ENCODE results near the gene ATE1.

The ATE1 gene

DNA sequence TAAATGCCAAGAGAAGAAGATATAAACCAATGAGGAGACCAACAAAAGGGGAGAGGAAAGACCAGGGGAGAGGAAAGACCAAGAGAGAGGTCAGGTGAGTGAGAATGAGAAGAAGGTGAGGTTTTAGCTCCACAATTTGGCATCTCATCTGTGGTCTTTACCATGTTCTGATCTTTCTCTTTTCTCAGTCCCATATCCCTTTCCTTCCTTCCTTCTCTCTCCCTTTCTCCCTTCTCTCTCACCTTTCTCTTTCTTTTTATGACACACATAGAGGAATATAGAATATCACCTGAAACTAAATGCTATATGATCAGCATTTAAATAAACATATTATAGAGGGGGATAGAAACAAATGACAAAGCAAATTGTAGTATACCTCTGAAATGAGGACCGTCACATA lies 57.4 kb downstream of the ATE1 start:
- DNase-seq = no peak
- no peak for TF ChIP-seq POLR2A (IDR thresholded peaks at IDR 0.05; ENCODE audit: low read length)
- TF ChIP-seq GATA1 (IDR thresholded peaks at IDR 0.05; ENCODE audit: low read depth, low read length) = no peak

- no peak for DNase-seq
- TF ChIP-seq GATA1 (IDR thresholded peaks at IDR 0.05; ENCODE audit: low read depth, low read length) (no peak), POLR2A (IDR thresholded peaks at IDR 0.05; ENCODE audit: low read length) (no peak)
Observed at GRCh38 chr10:121865554-121865953, 62.3 kb downstream of the ATE1 start.

DNA sequence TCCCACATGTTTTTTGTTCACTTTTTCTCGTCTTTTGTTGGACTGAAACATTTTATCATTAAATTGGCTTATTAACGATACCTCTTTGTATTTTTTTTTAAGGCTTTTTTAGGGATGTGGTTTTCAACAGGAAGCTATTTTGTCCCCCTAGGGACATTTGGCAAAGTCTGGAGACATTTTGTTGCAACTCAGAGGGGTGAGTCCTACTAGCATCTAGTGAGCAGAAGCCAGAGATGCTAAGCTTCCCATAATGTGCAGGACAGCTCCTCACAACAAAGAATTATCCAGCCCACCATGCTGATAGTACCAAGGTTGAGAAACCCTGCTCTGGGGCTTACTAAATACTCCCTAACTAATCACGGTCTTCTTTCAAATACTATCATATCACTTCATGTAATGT lies 63.2 kb downstream of the ATE1 start:
- no peak for DNase-seq
- TF ChIP-seq POLR2A (IDR thresholded peaks at IDR 0.05; ENCODE audit: low read length) = no peak
- no peak for TF ChIP-seq GATA1 (IDR thresholded peaks at IDR 0.05; ENCODE audit: low read depth, low read length)

DNA sequence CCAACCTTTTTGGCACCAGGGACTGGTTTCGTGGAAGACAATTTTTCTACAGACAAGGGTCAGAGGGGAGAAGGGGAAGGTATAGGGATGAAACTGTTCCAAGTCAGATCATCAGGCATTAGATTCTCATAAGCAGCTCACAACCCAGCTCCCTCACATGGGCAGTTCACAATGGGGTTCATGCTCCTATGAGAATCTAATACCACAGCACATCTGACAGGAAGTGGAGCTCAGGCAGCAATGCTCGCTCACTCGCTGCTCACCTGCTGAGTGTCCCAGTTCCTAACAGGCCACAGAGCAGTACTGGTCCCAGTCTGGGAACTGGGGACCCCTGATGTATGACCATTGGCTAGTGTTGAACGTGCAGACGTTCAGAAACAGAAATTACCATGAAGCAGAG lies 63.7 kb downstream of the ATE1 start:
- no peak for DNase-seq
- TF ChIP-seq GATA1 (IDR thresholded peaks at IDR 0.05; ENCODE audit: low read depth, low read length) (no peak), POLR2A (IDR thresholded peaks at IDR 0.05; ENCODE audit: low read length) (no peak)

GRCh38 chr10:121862649-121863048 lies 65.2 kb downstream of the ATE1 start:
- no peak for TF ChIP-seq GATA1 (IDR thresholded peaks at IDR 0.05; ENCODE audit: low read depth, low read length)
- TF ChIP-seq POLR2A (IDR thresholded peaks at IDR 0.05; ENCODE audit: low read length) = no peak
- no peak for DNase-seq

- no peak for DNase-seq
- TF ChIP-seq POLR2A (IDR thresholded peaks at IDR 0.05; ENCODE audit: low read length) (no peak), GATA1 (IDR thresholded peaks at IDR 0.05; ENCODE audit: low read depth, low read length) (no peak)
Observed at GRCh38 chr10:121862042-121862441, 65.8 kb downstream of the ATE1 start.

DNA sequence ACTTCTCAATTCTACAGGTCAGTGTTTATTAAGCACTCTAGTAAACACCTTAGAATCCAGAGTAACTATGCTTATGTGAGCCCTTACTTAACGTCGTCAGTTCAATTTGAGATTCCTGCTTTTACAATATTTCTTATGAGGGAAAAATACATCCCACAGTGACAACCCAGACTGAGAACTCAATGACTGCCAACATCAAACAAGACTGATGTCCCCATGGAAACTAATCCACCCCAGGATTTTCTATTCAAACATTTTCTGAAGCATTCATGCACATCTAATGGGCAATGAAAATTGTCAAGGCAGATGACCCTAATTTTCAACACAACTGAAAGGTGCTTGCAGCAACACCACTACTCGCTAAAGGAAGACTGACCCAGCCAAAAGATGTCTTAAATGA lies 67.0 kb downstream of the ATE1 start:
- no peak for DNase-seq
- TF ChIP-seq GATA1 (IDR thresholded peaks at IDR 0.05; ENCODE audit: low read depth, low read length) (no peak), POLR2A (IDR thresholded peaks at IDR 0.05; ENCODE audit: low read length) (no peak)

DNA sequence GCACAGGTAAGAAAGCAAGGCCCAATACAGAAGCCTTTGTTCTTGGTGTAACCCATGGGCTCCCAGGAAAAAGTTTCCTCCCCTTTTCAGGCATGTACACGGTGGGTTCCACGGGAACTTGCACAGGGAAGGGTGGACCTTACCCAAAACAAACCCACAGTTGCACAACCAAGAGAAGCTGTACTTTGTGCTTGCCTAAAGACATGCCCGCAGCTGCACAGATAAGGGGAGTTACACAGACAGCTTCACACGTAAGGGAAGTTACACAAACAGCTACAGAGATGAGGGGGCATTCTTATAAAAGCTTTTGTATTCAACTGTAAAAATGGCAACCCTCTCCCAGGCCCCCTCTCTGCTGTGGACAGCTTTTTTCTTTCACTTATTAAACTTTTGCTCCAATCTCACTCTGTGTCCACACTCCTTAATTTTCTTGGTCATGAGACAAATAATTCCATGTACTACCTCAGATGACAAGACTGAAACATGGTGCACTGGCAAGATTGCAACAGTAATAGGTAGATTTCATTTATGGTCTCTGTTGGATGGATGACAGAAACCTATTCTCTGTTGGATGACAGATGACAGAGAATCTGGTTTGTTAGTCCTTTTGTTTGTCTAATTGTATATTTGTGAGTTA lies 72.9 kb downstream of the ATE1 start:
- peak in 1 of 2 experiments; percentile 17 for DNase-seq
- TF ChIP-seq GATA1 (IDR thresholded peaks at IDR 0.05; ENCODE audit: low read depth, low read length) = no peak
- TF ChIP-seq POLR2A (IDR thresholded peaks at IDR 0.05; ENCODE audit: low read length) = no peak

GRCh38 chr10:121853950-121854349 lies 73.9 kb downstream of the ATE1 start:
- no peak for DNase-seq
- TF ChIP-seq GATA1 (IDR thresholded peaks at IDR 0.05; ENCODE audit: low read depth, low read length) (no peak), POLR2A (IDR thresholded peaks at IDR 0.05; ENCODE audit: low read length) (no peak)

DNA sequence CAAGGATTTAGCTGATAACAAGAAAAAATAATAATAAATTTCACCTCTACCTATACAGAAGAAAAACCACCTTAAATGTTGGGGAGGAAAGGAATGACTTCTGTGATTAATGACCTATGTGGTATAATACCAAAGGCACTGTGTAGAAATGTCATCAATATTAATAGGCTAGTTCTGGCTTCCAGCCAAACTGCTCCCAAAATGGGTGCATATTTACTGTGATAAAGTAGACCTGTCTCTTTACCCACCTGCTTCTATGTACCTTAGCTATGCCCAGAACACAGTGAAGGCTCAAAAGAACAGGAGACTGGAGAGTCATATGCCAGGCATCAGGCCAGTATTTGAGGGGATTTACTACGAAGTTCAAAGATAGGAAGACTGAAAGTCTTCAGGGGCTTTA lies 76.0 kb downstream of the ATE1 start:
- no peak for DNase-seq
- TF ChIP-seq POLR2A (IDR thresholded peaks at IDR 0.05; ENCODE audit: low read length) = no peak
- TF ChIP-seq GATA1 (IDR thresholded peaks at IDR 0.05; ENCODE audit: low read depth, low read length) = no peak

DNA sequence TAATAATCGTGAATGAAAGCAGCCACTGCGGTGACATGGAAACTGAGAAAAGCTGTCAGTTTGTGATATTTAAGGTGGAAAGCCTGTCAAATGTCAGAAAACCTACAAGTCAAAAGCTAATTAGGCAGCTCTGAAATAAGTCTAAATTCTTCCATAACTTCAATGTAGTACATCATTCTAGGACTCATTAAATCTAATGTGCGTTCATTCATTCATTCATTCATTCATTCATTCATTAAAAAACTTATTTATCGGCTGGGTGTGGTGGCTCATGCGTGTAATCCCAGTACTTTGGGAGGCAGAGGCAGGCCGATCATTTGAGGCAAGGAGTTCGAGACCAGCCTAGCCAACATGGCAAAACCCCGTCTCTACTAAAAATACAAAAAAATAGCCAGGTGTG lies 79.7 kb downstream of the ATE1 start:
- TF ChIP-seq POLR2A (IDR thresholded peaks at IDR 0.05; ENCODE audit: low read length) (no peak), GATA1 (IDR thresholded peaks at IDR 0.05; ENCODE audit: low read depth, low read length) (no peak)
- DNase-seq = no peak

DNA sequence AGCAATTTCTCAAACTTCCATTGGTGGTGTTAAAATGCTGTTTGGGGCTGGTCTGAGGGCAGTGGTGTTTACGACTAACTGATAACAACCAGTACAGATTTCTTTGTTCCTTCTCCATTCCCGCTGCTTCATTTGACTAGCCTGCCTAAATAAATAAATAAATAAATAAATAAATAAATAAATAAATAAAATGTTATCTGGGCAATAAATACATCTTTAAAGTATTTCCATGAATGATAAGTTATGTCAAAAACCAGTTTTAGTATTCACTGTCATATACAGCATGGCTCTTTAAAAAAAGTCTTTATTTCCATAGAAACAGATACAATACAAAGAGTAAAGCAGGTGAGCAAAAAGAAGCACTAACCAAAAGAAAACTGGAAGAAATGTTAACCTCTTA lies 81.3 kb downstream of the ATE1 start:
- no peak for TF ChIP-seq GATA1 (IDR thresholded peaks at IDR 0.05; ENCODE audit: low read depth, low read length)
- TF ChIP-seq POLR2A (IDR thresholded peaks at IDR 0.05; ENCODE audit: low read length) = no peak
- DNase-seq = no peak

DNA sequence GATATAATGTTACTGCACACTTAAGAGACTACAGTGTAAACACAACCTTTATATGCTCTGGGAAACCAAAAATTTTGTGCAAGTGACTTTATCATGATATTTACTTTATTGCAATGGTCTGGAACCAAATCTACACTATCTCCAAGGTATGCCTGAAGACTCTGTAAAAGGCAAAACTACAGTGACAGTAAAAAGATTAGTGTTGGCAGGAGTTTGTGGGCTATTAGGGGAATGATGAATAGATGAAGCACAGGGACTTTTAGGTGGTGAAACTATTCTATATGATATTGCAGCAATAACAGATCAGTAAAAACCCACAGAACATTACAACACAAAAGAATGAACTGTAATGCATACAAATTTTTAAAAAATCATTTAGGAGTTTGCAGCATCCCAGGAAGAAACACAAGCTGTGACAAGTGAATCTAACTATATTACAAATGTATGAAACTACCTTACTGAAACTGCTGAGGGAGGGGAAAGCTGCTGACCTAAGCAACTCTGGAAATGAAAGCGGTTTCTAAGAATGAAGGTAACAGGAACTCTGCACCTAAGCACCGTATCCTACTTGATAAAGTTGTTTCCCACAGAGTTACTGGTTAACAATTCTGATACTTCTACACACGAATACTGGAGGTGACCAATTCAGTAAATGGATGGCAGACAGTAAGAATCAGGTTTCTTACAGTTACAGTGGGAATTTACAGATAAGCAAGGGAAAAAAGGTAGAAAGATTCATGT lies 82.6 kb downstream of the ATE1 start:
- no peak for DNase-seq
- TF ChIP-seq GATA1 (IDR thresholded peaks at IDR 0.05; ENCODE audit: low read depth, low read length) = no peak

- no peak for DNase-seq
- TF ChIP-seq GATA1 (IDR thresholded peaks at IDR 0.05; ENCODE audit: low read depth, low read length) (no peak), POLR2A (IDR thresholded peaks at IDR 0.05; ENCODE audit: low read length) (no peak)
Observed at GRCh38 chr10:121844537-121844936, 83.3 kb downstream of the ATE1 start.

GRCh38 chr10:121843379-121843778 lies 84.5 kb downstream of the ATE1 start:
- DNase-seq = no peak
- TF ChIP-seq GATA1 (IDR thresholded peaks at IDR 0.05; ENCODE audit: low read depth, low read length) = no peak
- TF ChIP-seq POLR2A (IDR thresholded peaks at IDR 0.05; ENCODE audit: low read length) = no peak

All from erythroblast (primary cell).